GM12878 (cell line): ENCODE measurements around the gene PRICKLE4.

Experiments used
- ATF3 ChIP-seq: IDR thresholded peaks from 2 replicates; pipeline ENCODE4 v1.6.1; 2011; ENCODE audit warnings: low read depth, mild to moderate bottlenecking, low read length, moderate library complexity, borderline replicate concordance; ENCODE audit errors: extremely low read depth
- BCL11A ChIP-seq: IDR thresholded peaks from 2 replicates; pipeline ENCODE4 v1.6.1; 2011; ENCODE audit warnings: low read depth, low read length
- BHLHE40 ChIP-seq, 2 experiments: fragments of 450-650 bp in 1 of 2; IDR thresholded peaks; 2 replicates each; pipeline ENCODE4 v1.6.1; 2011 to 2017; ENCODE audit warnings: low read depth in 2 of 2, borderline replicate concordance in 1 of 2, improper control_type of control experiment in 1 of 2, low read length in 1 of 2, mild to moderate bottlenecking in 1 of 2
- EZH2 ChIP-seq: IDR thresholded peaks from 2 replicates; pipeline ENCODE4 v1.6.1; 2012; ENCODE audit warnings: low read depth, mild to moderate bottlenecking, control low read depth, inconsistent platforms, low read length, borderline replicate concordance; ENCODE audit not compliant: control insufficient read depth
- HDAC2 ChIP-seq: fragments of 200-600 bp; sonication (generic); IDR thresholded peaks from 2 replicates; pipeline ENCODE4 v1.6.1; 2017
- POLR2A ChIP-seq: IDR thresholded peaks from 2 replicates; pipeline ENCODE4 v1.6.1; 2011; ENCODE audit warnings: low read depth, mild to moderate bottlenecking, low read length
- POLR2AphosphoS5 ChIP-seq: IDR thresholded peaks from 2 replicates; pipeline ENCODE4 v1.6.1; 2011; ENCODE audit warnings: mild to moderate bottlenecking, low read length, inconsistent platforms

DNA sequence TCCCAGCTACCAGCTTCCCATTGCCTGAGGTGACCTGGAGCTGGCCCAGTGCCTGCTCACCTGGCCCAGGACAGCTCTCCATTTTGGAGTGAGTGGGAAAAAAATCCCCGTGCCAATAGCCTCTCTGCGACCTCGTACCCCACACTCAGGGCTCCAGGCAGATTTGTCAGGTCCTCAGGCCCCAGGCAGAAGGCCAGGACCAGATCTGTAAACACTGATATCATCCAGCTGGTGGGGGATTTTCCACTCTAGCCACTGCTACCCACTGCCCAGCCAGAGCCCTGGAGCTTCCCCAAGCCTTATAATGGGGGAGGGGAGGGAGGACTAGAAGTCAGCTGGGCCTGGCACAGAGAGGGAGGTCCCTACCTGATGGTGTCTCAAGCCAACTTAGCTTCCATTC lies 32.0 kb upstream of the PRICKLE4 start:
- TF ChIP-seq EZH2 (no peak), POLR2AphosphoS5 (no peak), POLR2A (no peak), HDAC2 (no peak), ATF3 (no peak), BCL11A (no peak), BHLHE40 (IDR thresholded peaks at IDR 0.05; ENCODE audit: borderline replicate concordance in 1 of 2, low read depth in 2 of 2, low read length in 1 of 2) (no peak)
